ENCODE measurements around the gene DCP1B.

The DCP1B gene

GRCh38 chr12:1918884-1919236 lies 85.4 kb downstream of the DCP1B start:
- no peak for DNase-seq (ENCODE audit: low spot score)

- DNase-seq (ENCODE audit: low spot score): no peak
These were observed 86.0 kb downstream of the DCP1B start, which contains the start of gene CACNA2D4 for GRCh38 chr12:1918081-1918883. CACNA2D4 (minus strand) TSS chr12:1918652; CDS start chr12:1918473, 179 bp downstream.

DNA sequence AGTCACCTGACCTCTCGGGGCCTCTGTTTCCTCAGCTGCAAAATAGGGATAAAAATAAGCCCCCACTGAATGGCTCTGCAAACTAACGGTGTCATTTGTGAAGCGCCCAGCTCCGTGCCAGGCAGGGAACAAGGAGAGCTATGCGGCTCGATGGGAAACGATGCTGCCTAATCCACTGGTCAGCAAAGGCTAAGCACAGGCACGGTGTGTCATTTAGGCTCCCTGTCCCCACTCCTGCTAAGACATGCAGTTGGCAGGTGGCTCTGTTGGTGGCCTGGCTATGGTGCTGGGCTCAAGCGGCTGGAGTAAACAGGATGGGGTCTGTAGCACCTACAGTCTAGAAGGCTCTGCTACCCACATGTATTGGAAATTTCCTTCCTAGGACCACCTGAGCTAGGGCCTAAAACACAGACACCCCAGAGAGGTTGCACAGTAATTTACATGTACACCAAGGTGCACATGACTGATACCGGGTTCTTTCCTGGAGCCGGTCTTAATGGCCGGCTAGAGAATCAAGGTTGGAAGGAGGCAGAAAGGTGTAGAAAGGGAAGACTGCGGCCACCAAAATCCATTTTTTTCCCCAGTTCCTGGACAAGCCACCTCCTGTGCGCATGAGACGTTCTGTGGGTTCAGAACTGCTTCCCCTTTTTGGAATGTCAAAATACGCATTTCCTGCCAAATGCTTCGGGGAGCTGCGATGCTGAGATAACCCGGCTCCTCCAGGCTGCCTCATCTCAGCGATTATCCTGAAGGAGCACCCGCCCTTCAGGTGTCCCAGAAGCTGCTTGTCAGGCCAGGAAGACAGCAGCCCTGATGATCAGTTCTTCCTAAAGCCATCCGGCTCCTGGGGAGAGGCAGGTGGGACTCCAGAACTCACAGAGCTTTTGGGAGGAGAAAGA lies 86.8 kb downstream of the DCP1B start:
- no peak for DNase-seq (ENCODE audit: low spot score)

GRCh38 chr12:1916371-1917171 lies 87.7 kb downstream of the DCP1B start:
- no peak for DNase-seq (ENCODE audit: low spot score)

DNA sequence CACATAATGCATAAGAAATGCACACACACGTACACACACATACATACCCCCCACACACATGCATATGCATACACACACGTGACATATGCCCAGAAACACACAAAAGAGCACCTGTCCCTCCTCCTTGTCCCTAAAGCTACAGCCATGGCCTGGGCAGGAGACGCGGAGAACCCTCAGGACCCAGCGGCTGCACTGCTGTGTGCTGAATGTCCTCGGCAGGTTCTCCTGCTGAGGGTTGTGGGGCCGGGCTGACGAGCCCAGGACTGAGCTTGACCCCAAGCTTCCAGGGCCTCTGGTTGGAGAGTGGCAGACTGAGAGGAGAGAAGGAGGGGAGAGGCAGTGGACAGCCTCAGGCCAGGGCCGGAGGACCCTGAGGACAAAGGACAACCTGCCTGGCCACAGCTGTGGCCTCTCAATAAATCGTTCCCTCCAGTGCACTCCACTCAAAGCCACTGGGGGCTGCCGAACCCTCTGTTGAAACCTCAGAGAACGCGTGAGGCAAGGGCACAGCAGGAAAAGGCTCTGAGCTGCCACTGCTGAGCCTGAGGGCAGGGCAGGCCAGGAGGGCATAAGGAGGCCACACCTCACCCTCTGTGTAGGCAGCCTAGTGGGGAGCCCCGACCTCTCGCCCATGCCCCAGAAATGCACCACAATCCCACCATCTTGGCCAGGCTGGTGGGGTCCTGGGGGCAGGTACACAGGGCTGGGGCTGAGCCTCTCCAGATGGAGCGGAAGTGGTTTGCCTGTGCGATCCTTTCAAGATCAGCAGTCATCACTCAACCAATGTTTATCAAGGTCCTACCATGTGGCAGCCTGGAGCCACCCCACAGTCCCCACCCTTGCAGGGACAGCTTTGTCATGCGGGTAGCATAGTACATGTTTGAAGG lies 88.9 kb downstream of the DCP1B start:
- DNase-seq (ENCODE audit: low spot score): peak; percentile 30

DNA sequence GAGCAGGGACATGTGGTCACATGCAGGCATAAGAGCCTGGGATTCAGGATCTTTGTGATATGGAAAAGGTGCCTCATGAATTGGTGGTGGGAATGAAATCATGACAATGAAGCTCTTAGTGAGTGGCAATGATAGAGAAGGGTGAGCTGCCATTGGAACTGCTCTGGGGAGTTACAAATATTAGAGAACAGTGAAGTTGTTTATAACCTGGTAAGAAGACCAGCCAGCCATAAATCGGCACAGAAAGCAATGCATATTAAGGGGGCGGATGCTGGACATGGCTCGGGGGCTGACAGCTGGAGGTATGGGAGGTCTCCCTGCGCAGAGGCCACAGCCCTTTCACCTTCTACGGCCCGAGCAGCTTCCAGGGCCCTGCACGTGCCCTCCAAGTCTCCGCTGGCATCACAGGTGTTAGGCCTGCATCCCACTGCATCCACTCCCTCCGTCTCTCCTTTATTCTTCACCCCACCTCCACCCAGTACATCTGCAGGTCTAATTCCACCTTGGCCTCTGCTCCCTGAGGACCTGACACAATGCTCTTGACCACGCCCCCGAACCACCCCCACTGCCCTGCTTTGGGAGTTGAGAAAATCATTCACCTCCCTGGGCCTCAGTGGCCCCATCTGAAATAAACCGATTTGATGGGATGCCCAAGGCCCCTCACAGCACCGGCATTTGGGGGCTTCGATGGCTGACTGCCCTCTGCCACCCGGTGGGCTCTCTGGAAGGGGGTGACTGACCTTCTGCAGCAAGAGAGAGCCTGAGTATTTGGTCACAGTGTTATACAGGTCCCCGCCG lies 89.9 kb downstream of the DCP1B start:
- DNase-seq (ENCODE audit: low spot score): no peak

DNA sequence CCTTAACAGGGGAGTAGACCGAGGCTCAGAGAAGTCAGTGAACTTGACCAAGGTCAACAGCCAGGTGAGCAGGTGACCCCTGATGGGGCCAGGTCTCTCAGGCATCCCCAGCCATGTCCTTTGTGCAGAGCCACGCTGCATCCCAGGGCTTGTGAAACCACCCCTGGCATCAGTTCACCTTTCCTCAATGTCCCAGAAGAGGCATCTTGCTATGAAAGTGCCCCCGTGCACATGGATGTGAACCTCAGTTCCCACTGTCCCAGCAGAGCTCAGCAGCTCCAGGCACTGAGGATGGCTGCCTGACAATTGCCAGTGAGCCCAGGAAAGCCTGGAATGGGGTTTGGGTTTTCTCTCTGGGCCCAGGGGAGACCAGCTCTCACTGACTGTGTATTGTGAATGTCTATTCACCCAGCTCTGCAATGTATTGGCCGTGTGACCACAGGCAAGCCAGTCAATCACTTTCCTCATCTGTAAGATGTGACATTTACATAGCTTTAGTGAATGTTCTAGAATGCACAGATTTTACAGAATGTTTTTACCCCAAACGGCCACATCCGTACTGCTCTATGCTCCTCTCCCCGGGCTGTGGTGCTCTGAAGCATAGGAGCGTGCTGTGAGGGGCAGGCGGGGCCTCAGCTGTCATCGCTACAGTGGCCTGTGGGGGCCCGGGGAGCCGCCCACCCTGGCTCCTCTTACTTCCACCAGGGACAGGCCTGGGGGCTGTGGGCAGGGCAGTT lies 90.7 kb downstream of the DCP1B start:
- no peak for DNase-seq (ENCODE audit: low spot score)

GRCh38 chr12:1912580-1913376 lies 91.5 kb downstream of the DCP1B start:
- DNase-seq (ENCODE audit: low spot score): no peak

- no peak for DNase-seq (ENCODE audit: low spot score)
These were observed 92.4 kb downstream of the DCP1B start for GRCh38 chr12:1911598-1912575.

DNA sequence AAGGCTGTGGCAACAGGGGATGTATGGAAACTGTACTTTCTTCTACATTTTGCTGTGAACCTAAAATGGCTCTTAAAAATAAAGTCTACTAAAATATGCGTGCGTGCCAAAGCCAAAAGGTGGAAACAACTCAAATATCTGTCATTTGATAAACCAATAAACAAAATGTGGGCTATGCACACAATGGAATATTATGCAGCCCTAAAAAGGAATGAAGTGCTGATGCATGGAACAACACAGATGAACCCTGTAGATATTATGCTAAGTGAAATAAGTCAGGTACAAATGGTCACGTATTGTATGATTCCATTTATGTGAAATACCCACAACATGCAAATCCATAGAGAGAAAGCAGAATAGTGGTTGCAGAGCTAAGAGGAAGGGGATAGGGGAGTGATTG lies 93.8 kb downstream of the DCP1B start:
- no peak for DNase-seq (ENCODE audit: low spot score)

- no peak for DNase-seq (ENCODE audit: low spot score)
These were observed 95.5 kb downstream of the DCP1B start for GRCh38 chr12:1908758-1909157.

DNA sequence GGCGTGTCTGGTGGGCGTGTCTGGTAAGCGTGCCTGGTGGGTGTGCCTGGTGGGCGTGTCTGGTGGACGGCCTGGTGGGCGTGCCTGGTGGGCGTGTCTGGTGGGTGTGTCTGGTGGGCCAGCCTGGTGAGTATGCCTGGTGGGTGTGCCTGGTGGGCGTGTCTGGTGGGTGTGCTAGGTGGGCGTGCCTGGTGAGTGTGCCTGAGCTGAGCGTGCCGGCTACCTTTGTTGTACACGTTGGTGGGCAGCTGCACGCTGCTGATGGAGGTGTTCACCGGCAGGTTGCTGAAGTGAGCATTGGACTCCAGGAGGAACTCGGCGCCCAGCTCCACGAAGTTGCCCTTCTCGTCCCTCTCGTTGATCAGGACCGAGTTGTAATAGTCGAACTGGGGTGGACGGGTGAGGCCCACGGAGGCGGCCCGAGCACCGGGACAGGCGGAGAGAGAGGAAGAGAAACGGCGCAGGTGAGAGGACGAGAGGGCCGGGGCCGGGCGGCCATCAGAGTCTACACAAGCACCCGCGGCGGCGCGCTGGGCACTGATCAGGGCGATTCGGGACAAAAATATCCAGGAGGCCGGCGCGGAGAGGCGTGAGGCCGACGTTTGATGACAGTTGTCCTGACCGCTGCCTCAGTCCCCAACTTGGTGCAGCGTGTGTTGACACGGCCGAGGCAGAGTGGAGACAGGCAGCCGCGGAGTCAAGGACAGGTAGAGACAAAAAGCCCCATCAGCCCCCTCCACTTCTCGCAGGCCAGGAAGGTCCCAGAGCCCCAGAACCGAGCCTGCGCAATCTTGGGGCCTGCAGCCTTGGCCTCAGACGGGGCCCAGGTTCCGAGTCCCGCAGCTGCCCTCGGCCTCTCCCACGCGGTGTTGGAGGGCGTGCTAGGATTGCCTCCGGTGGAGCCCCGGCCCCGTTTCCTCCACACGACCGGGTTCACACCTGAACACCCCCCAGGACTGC lies 96.3 kb downstream of the DCP1B start:
- peak; percentile 4 for DNase-seq (ENCODE audit: low spot score)

DNA sequence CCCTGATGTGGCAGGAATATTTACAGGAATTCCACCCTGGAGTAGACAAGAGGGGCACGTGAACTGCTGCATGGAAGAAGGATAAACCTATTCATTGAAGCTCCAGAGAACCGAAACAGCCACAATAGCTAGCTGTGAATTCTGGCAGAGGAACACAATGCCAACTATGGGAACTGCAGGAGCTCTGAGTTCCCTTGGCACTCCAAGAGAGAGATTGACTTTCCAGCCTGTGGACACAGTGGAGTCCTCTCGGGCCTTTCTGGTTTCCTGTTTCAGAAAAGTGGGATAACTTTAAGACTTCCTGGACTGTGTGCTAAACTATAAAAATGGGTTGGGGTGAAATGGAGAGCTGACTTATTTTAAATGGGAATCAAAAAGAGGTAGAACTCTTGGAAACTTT lies 97.7 kb downstream of the DCP1B start:
- no peak for DNase-seq (ENCODE audit: low spot score)

- DNase-seq (ENCODE audit: low spot score): no peak
These were observed 99.4 kb downstream of the DCP1B start for GRCh38 chr12:1904875-1905274.

- no peak for DNase-seq (ENCODE audit: low spot score)
These were observed 107.3 kb downstream of the DCP1B start for GRCh38 chr12:1896964-1897363.
